Keratinocyte (primary cell): Measurements from ENCODE around the gene XKRX.

Source experiments
- EZH2 ChIP-seq: IDR thresholded peaks from one replicate; pipeline ENCODE4 v1.6.1; 2012; ENCODE audit warnings: inconsistent platforms, mild to moderate bottlenecking, low read length, moderate library complexity
- TF ChIP-seq, protein P1 (sequence below), 3 experiments: IDR thresholded peaks in 1 of 3; conservative IDR thresholded peaks in 1 of 3; optimal IDR thresholded peaks in 1 of 3; 2 replicates in 2 of 3; 3 replicates in 1 of 3; pipeline versions ENCODE3 to v1.5.1; 2011; ENCODE audit warnings: low read length in 3 of 3, mild to moderate bottlenecking in 3 of 3, moderate library complexity in 2 of 3, control low read depth in 1 of 3, inconsistent platforms in 1 of 3; ENCODE audit not compliant: insufficient read depth in 2 of 3; ENCODE audit errors: extremely low read depth in 1 of 3

DNA sequence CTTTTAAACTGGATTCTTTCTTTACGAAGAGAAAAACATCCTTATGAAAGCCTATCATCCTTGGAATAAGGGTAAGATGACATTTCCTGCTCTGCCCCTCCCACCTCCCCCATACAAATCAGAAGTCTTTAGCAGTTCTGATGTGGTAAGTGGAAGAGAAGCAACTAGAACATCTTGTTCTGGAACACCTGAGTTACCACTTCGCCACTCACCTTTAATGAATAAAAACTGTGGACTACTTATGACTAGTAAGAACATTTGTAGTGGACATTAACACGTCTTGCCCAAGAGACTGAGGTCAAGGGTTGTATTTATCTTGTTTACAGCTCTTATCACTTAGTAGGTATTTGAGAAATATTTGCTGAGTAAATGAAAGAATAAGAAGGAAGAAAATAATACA, 4.3 kb downstream of the XKRX start:
- no peak for TF ChIP-seq EZH2
- TF ChIP-seq, protein P1, sequence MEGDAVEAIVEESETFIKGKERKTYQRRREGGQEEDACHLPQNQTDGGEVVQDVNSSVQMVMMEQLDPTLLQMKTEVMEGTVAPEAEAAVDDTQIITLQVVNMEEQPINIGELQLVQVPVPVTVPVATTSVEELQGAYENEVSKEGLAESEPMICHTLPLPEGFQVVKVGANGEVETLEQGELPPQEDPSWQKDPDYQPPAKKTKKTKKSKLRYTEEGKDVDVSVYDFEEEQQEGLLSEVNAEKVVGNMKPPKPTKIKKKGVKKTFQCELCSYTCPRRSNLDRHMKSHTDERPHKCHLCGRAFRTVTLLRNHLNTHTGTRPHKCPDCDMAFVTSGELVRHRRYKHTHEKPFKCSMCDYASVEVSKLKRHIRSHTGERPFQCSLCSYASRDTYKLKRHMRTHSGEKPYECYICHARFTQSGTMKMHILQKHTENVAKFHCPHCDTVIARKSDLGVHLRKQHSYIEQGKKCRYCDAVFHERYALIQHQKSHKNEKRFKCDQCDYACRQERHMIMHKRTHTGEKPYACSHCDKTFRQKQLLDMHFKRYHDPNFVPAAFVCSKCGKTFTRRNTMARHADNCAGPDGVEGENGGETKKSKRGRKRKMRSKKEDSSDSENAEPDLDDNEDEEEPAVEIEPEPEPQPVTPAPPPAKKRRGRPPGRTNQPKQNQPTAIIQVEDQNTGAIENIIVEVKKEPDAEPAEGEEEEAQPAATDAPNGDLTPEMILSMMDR (optimal IDR thresholded peaks at IDR 0.05 in 1 of 3, IDR thresholded peaks at IDR 0.05 in 1 of 3, conservative IDR thresholded peaks at IDR 0.05 in 1 of 3; ENCODE audit: extremely low read depth in 1 of 3, insufficient read depth in 2 of 3, low read length in 3 of 3) = no peak
